ENCODE results near the gene CNKSR3. TPM values are rescaled to one million over a fixed set of nuclear protein-coding genes. Genes with fewer than 3 reads are reported as not detected.

The CNKSR3 gene
- total and polyA plus RNA-seq, 4 donors = 4.9 to 17.0 (median 8.8) TPM

DNA sequence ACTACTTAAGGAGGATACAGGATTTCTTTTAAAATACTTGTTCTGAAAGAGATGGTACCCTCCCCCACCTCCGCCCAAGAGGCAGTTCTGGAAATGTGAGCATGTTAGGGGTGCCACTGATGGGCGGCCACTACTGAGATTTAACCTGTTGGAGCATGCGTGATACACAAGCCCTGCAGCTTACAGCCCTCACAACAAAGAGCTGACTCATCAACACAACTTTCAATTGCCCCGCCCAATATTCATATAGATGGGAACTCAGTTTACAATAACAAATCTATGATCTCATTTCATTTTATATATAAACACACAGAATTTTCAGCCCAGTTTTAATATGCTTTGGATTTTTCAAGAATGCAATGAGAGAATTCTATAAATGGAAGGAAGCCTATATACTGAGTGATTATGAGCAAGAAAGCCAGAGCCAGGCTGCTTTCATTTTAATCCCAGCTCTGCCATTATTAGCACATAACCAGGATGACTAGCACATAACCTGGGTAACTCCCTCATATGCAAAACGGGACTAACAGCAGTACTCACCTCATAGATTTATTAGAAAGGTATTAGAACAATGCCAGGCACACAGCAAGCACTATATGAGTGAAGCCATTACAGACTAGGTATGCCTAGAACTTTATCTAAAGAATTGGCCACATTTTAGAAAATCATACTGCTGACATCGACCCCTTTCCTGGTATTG lies 108.3 kb downstream of the CNKSR3 start:
- peaks cover 8% of the 10 kb centered on the region for H3K4me1 ChIP-seq (ENCODE audit: control insufficient read depth, insufficient read depth, low read length)
- peaks cover 8% of the 10 kb centered on the region for H3K36me3 ChIP-seq (ENCODE audit: control insufficient read depth, insufficient read depth, low read length)
- no peaks in the 10 kb centered on the region for H3K9me3 ChIP-seq (ENCODE audit: control insufficient read depth, insufficient read depth, low read length)
- H3K27ac ChIP-seq (ENCODE audit: low read depth, low read length) = no peak overlapping the region
- H3K27me3 ChIP-seq (ENCODE audit: control insufficient read depth, insufficient read depth, low read length) = no peaks in the 10 kb centered on the region
- no CpG with 5 or more reads among the region's 6 CpGs for WGBS (ENCODE audit: insufficient coverage)
- no peak overlapping the region for H3K4me3 ChIP-seq (ENCODE audit: low read depth, low read length)
- DNase-seq (ENCODE audit: low read depth in 4 of 6, low spot score in 6 of 6) = no peak

GRCh38 chr6:154399097-154399496 lies 111.4 kb downstream of the CNKSR3 start:
- peak in 1 of 6 donors; percentile 21 for DNase-seq (ENCODE audit: low read depth in 4 of 6, low spot score in 6 of 6)
- no peak overlapping the region for H3K4me3 ChIP-seq (ENCODE audit: low read depth, low read length)
- no peaks in the 10 kb centered on the region for H3K9me3 ChIP-seq (ENCODE audit: control insufficient read depth, insufficient read depth, low read length)
- no peak overlapping the region for H3K27ac ChIP-seq (ENCODE audit: low read depth, low read length)
- no peaks in the 10 kb centered on the region for H3K36me3 ChIP-seq (ENCODE audit: control insufficient read depth, insufficient read depth, low read length)
- H3K27me3 ChIP-seq (ENCODE audit: control insufficient read depth, insufficient read depth, low read length) = no peaks in the 10 kb centered on the region
- H3K4me1 ChIP-seq (ENCODE audit: control insufficient read depth, insufficient read depth, low read length) = peaks cover 8% of the 10 kb centered on the region
- 46% methylated on average over 2 of the region's 5 CpGs for WGBS (ENCODE audit: insufficient coverage)

DNA sequence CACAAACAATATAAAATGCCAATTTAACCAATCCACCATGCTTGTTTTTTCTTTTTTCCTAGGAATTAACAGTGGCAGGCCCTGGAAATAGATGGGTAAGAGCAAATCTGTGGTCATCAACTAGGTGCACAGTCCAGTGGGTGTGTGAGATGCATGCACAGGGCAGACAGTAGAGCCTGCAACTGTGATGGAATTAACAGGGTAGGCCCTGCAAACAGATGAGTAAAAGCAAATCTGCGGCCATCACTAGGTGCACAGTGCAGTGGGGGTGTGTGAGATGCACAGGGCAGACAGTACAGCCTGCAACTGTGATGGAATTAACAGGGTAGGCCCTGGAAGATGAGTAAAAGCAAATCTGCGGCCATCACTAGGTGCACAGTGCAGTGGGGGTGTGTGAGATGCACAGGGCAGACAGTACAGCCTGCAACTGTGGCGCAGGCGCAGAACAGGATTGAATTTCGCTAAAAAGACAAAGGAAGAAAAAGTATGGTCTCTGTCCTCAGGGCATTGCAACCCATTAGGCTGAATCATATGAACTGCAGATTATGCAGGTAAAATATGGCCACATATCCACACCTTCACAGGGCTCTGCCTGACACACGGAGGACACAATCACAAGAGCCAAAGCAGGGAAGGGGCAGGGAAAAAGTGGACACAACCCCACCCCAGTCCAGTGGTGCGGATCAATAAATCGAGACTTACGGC lies 112.8 kb downstream of the CNKSR3 start:
- no peaks in the 10 kb centered on the region for H3K27me3 ChIP-seq (ENCODE audit: control insufficient read depth, insufficient read depth, low read length)
- no peak for DNase-seq (ENCODE audit: low read depth in 4 of 6, low spot score in 6 of 6)
- peaks cover 4% of the 10 kb centered on the region for H3K4me1 ChIP-seq (ENCODE audit: control insufficient read depth, insufficient read depth, low read length)
- WGBS (ENCODE audit: insufficient coverage) = 98% methylated on average over 3 of the region's 9 CpGs
- H3K36me3 ChIP-seq (ENCODE audit: control insufficient read depth, insufficient read depth, low read length) = no peaks in the 10 kb centered on the region
- H3K4me3 ChIP-seq (ENCODE audit: low read depth, low read length) = no peak overlapping the region
- no peak overlapping the region for H3K27ac ChIP-seq (ENCODE audit: low read depth, low read length)
- no peaks in the 10 kb centered on the region for H3K9me3 ChIP-seq (ENCODE audit: control insufficient read depth, insufficient read depth, low read length)

DNA sequence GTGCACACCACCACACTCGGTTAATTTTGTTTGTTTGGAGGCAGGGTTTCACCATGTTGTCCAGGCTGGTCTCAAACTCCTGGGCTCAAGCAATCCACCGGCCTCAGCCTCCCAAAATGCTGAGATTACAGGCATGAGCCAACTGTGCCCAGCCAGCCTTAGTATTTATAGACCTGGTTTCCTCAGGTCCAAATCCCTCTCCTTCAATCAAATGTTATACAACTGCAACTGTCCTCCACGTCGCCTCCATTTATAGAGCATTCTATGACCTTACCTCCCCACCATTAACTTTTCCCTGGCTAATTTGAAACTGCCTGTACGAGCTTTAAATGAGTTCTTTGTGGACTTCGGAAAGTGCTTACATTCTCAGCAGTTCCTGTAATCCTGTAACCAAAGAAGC lies 114.6 kb downstream of the CNKSR3 start:
- WGBS (ENCODE audit: insufficient coverage) = 76% methylated on average over 5 of the region's 6 CpGs
- Histone ChIP-seq H3K4me1 (ENCODE audit: control insufficient read depth, insufficient read depth, low read length) (peaks cover 4% of the 10 kb centered on the region), H3K27me3 (ENCODE audit: control insufficient read depth, insufficient read depth, low read length) (no peaks in the 10 kb centered on the region), H3K4me3 (ENCODE audit: low read depth, low read length) (no peak overlapping the region), H3K9me3 (ENCODE audit: control insufficient read depth, insufficient read depth, low read length) (no peaks in the 10 kb centered on the region), H3K36me3 (ENCODE audit: control insufficient read depth, insufficient read depth, low read length) (no peaks in the 10 kb centered on the region), H3K27ac (ENCODE audit: low read depth, low read length) (no peak overlapping the region)
- no peak for DNase-seq (ENCODE audit: low read depth in 4 of 6, low spot score in 6 of 6)

GRCh38 chr6:154395316-154395715 lies 115.2 kb downstream of the CNKSR3 start:
- no peak for DNase-seq (ENCODE audit: low read depth in 4 of 6, low spot score in 6 of 6)
- Histone ChIP-seq H3K4me3 (ENCODE audit: low read depth, low read length) (no peak overlapping the region), H3K36me3 (ENCODE audit: control insufficient read depth, insufficient read depth, low read length) (no peaks in the 10 kb centered on the region), H3K9me3 (ENCODE audit: control insufficient read depth, insufficient read depth, low read length) (no peaks in the 10 kb centered on the region), H3K27ac (ENCODE audit: low read depth, low read length) (no peak overlapping the region), H3K27me3 (ENCODE audit: control insufficient read depth, insufficient read depth, low read length) (no peaks in the 10 kb centered on the region), H3K4me1 (ENCODE audit: control insufficient read depth, insufficient read depth, low read length) (peaks cover 4% of the 10 kb centered on the region)

DNA sequence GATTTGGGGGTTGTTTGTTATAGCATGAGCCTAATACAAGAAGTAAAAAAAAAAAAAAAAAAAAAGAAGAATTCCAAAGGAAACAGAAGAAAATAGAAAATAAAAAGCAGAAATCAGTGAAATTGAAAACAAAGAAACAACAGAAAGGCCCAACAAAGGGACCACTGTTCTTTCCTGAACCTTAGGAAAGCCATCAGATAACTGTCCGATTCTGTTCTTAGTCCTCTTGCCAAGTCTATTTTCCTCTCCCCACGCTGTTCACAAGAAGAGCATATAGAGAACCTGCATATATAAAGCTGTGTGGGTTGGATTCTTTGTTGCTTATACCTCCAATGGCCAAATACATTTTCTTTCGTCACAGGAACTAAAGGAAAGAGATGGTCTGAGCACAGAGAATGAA lies 115.9 kb downstream of the CNKSR3 start:
- no peak for DNase-seq (ENCODE audit: low read depth in 4 of 6, low spot score in 6 of 6)
- peaks cover 4% of the 10 kb centered on the region for H3K4me1 ChIP-seq (ENCODE audit: control insufficient read depth, insufficient read depth, low read length)
- H3K4me3 ChIP-seq (ENCODE audit: low read depth, low read length) = no peak overlapping the region
- H3K9me3 ChIP-seq (ENCODE audit: control insufficient read depth, insufficient read depth, low read length) = no peaks in the 10 kb centered on the region
- H3K27ac ChIP-seq (ENCODE audit: low read depth, low read length) = no peak overlapping the region
- no peaks in the 10 kb centered on the region for H3K27me3 ChIP-seq (ENCODE audit: control insufficient read depth, insufficient read depth, low read length)
- H3K36me3 ChIP-seq (ENCODE audit: control insufficient read depth, insufficient read depth, low read length) = no peaks in the 10 kb centered on the region
- WGBS (ENCODE audit: insufficient coverage) = no CpG with 5 or more reads among the region's 3 CpGs

GRCh38 chr6:154390034-154390433 lies 120.5 kb downstream of the CNKSR3 start:
- peaks cover 2% of the 10 kb centered on the region for H3K9me3 ChIP-seq (ENCODE audit: control insufficient read depth, insufficient read depth, low read length)
- no peaks in the 10 kb centered on the region for H3K27me3 ChIP-seq (ENCODE audit: control insufficient read depth, insufficient read depth, low read length)
- no peak overlapping the region for H3K4me3 ChIP-seq (ENCODE audit: low read depth, low read length)
- H3K27ac ChIP-seq (ENCODE audit: low read depth, low read length) = no peak overlapping the region
- no peaks in the 10 kb centered on the region for H3K36me3 ChIP-seq (ENCODE audit: control insufficient read depth, insufficient read depth, low read length)
- no peak for DNase-seq (ENCODE audit: low read depth in 4 of 6, low spot score in 6 of 6)
- H3K4me1 ChIP-seq (ENCODE audit: control insufficient read depth, insufficient read depth, low read length) = peaks cover 3% of the 10 kb centered on the region
- 100% methylated on average over 1 of the region's 1 CpG for WGBS (ENCODE audit: insufficient coverage)

GRCh38 chr6:154388803-154389202 lies 121.7 kb downstream of the CNKSR3 start:
- no peaks in the 10 kb centered on the region for H3K36me3 ChIP-seq (ENCODE audit: control insufficient read depth, insufficient read depth, low read length)
- no peaks in the 10 kb centered on the region for H3K4me1 ChIP-seq (ENCODE audit: control insufficient read depth, insufficient read depth, low read length)
- no peak for DNase-seq (ENCODE audit: low read depth in 4 of 6, low spot score in 6 of 6)
- no peak overlapping the region for H3K27ac ChIP-seq (ENCODE audit: low read depth, low read length)
- H3K9me3 ChIP-seq (ENCODE audit: control insufficient read depth, insufficient read depth, low read length) = peaks cover 2% of the 10 kb centered on the region
- H3K4me3 ChIP-seq (ENCODE audit: low read depth, low read length) = no peak overlapping the region
- H3K27me3 ChIP-seq (ENCODE audit: control insufficient read depth, insufficient read depth, low read length) = no peaks in the 10 kb centered on the region
- WGBS (ENCODE audit: insufficient coverage) = no CpG with 5 or more reads among the region's 3 CpGs

DNA sequence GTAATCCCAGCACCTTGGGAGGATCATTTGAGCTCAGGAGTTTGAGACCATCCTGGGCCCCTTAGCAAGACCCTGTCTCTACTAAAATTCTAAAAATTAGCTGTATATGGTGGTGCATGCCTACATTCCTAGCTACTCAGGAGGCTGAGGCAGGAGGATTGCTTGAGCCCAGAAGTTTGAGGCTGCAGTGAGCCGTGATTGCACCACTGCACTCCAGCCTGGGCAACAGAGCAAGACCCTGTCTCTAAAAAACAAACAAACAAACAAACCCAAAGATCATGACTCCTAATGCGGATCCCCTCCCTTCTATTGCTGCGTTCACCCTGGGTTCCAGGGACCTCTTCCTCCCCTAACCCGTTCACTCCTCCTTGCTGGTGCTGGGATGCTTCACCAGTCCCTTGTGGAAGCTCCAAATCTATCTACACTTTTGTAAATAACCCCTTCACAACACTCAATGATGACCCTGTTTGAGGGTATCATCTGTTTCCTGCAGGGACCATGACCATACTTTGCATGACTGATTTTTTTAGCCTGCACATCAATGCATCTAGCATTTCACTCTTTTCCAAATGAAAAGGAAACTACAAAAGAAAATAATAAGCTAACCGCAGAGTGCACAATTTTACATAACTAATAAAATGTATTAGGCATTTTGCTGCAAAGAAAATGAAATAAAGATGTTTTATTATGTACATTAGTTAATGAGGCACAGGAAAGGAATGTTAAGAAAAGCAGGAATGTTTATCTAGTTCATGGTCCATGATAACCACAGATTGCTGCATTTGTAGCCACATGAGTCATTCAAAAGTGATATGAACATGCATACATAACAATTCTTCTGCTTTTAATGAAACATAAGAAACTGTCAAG lies 123.4 kb downstream of the CNKSR3 start:
- Histone ChIP-seq H3K36me3 (ENCODE audit: control insufficient read depth, insufficient read depth, low read length) (no peaks in the 10 kb centered on the region), H3K4me1 (ENCODE audit: control insufficient read depth, insufficient read depth, low read length) (no peaks in the 10 kb centered on the region), H3K27ac (ENCODE audit: low read depth, low read length) (no peak overlapping the region), H3K27me3 (ENCODE audit: control insufficient read depth, insufficient read depth, low read length) (no peaks in the 10 kb centered on the region), H3K9me3 (ENCODE audit: control insufficient read depth, insufficient read depth, low read length) (peaks cover 2% of the 10 kb centered on the region), H3K4me3 (ENCODE audit: low read depth, low read length) (no peak overlapping the region)
- DNase-seq (ENCODE audit: low read depth in 4 of 6, low spot score in 6 of 6) = peak in 1 of 6 donors; percentile 8
- 69% methylated on average over 4 of the region's 5 CpGs for WGBS (ENCODE audit: insufficient coverage)

Measured in spinal cord (tissue), 10 donors.